ENCODE data around the gene OR8B8. TPM values are rescaled to one million over a fixed set of nuclear protein-coding genes. Genes with fewer than 3 reads are reported as not detected.

Gene OR8B8
- polyA plus RNA-seq, 1 donor from 2014 or later: not detected

GRCh38 chr11:124483422-124483821, 37.9 kb upstream of the OR8B8 start:
- Histone ChIP-seq H3K9ac (ENCODE audit: low read length) (no peak overlapping the region), H3K36me3 (ENCODE audit: insufficient read depth, low read length) (no peaks in the 10 kb centered on the region), H3K27ac (ENCODE audit: low read length) (no peak overlapping the region)

DNA sequence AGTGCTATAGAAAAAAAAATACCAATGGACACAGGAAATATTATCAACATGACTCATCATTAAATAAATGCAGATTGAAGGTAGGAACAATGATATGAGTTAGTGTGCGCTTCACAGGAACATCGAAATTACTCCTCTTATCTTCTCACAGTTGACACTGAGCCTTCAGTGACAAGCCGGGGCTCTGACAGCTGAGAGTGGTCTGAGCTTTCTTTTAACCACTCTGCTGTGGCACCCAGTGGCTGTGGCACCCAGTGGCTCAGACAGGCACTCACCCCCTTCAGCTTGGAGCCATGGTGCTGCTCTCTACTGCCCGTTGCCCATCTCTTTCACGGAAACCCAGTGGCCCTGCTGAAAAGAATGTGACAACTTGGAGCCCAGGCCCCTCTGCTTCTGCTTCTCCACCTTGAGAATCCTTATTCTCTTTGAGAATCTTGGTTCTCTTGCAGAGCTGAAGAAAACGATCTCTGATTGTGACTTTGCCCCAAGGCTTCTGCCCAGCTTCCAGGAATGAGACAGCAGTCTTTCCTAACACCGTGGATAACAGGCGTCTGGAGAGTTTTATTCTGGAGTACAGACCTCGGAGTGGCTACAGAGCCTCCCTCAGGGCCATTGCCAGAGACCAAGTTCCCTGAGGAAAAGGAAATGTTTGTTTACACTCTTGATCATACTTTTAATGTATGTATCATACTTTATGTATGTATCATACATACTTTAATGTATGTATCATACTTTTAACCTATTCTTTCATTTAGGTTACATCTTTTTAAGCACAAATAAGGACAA, 37.1 kb upstream of the OR8B8 start:
- H2AFZ ChIP-seq (ENCODE audit: low read depth, low read length): no peak overlapping the region
- no peaks in the 10 kb centered on the region for H3F3A ChIP-seq (ENCODE audit: insufficient read depth, low read length, poor library complexity, severe bottlenecking)
- H3K79me2 ChIP-seq (replicated peaks; ENCODE audit: insufficient read depth, low read length): no peaks in the 10 kb centered on the region
- no peaks in the 10 kb centered on the region for H3K9me2 ChIP-seq (ENCODE audit: insufficient read depth, low read length)
- no peak overlapping the region for H3K27ac ChIP-seq (ENCODE audit: low read length)
- H3K36me3 ChIP-seq (ENCODE audit: insufficient read depth, low read length): no peaks in the 10 kb centered on the region
- H3K27me3 ChIP-seq (ENCODE audit: insufficient read depth, low read depth, low read length): no peaks in the 10 kb centered on the region
- no peaks in the 10 kb centered on the region for H4K20me1 ChIP-seq (ENCODE audit: insufficient read depth)
- H3K4me2 ChIP-seq (ENCODE audit: low read length): no peak overlapping the region
- no peak overlapping the region for H3K9ac ChIP-seq (ENCODE audit: low read length)
- H3K9me3 ChIP-seq (ENCODE audit: low read length): no peaks in the 10 kb centered on the region
- H3K4me3 ChIP-seq (ENCODE audit: low read length): no peak overlapping the region
- no peak for TF ChIP-seq CTCF (IDR thresholded peaks at IDR 0.05; ENCODE audit: poor library complexity, severe bottlenecking)
- TF ChIP-seq TAF1 (IDR thresholded peaks at IDR 0.05; ENCODE audit: low read depth): no peak
- TF ChIP-seq MXI1 (conservative IDR thresholded peaks at IDR 0.05; ENCODE audit: poor library complexity, severe bottlenecking): no peak
- TF ChIP-seq SMC3 (conservative IDR thresholded peaks at IDR 0.05; ENCODE audit: poor library complexity): no peak
- no peak for TF ChIP-seq EZH2 (IDR thresholded peaks at IDR 0.05; ENCODE audit: borderline replicate concordance, insufficient read depth, low read length, poor library complexity, severe bottlenecking)
- no peak for TF ChIP-seq POLR2AphosphoS5 (IDR thresholded peaks at IDR 0.05)
- no peak for TF ChIP-seq EP300 (conservative IDR thresholded peaks at IDR 0.05; ENCODE audit: poor library complexity, severe bottlenecking)
- TF ChIP-seq RAD21 (conservative IDR thresholded peaks at IDR 0.05): no peak

More at GRCh38 chr11:124483422-124483821, 37.9 kb upstream of the OR8B8 start:
- no peaks in the 10 kb centered on the region for H3K27me3 ChIP-seq (ENCODE audit: insufficient read depth, low read depth, low read length)
- no peak overlapping the region for H3K4me3 ChIP-seq (ENCODE audit: low read length)
- no peaks in the 10 kb centered on the region for H4K20me1 ChIP-seq (ENCODE audit: insufficient read depth)
- no peaks in the 10 kb centered on the region for H3K79me2 ChIP-seq (replicated peaks; ENCODE audit: insufficient read depth, low read length)
- no peaks in the 10 kb centered on the region for H3K9me2 ChIP-seq (ENCODE audit: insufficient read depth, low read length)
- H2AFZ ChIP-seq (ENCODE audit: low read depth, low read length): no peak overlapping the region
- H3F3A ChIP-seq (ENCODE audit: insufficient read depth, low read length, poor library complexity, severe bottlenecking): no peaks in the 10 kb centered on the region
- TF ChIP-seq POLR2AphosphoS5 (IDR thresholded peaks at IDR 0.05): no peak
- TF ChIP-seq TAF1 (IDR thresholded peaks at IDR 0.05; ENCODE audit: low read depth): no peak
- TF ChIP-seq EZH2 (IDR thresholded peaks at IDR 0.05; ENCODE audit: borderline replicate concordance, insufficient read depth, low read length, poor library complexity, severe bottlenecking): no peak
- TF ChIP-seq CTCF (IDR thresholded peaks at IDR 0.05; ENCODE audit: poor library complexity, severe bottlenecking): no peak
- TF ChIP-seq EP300 (conservative IDR thresholded peaks at IDR 0.05; ENCODE audit: poor library complexity, severe bottlenecking): no peak
- no peak for TF ChIP-seq REST (IDR thresholded peaks at IDR 0.05; ENCODE audit: borderline replicate concordance)
- no peak for TF ChIP-seq MXI1 (conservative IDR thresholded peaks at IDR 0.05; ENCODE audit: poor library complexity, severe bottlenecking)
- no peak for TF ChIP-seq RAD21 (conservative IDR thresholded peaks at IDR 0.05)
- TF ChIP-seq SMC3 (conservative IDR thresholded peaks at IDR 0.05; ENCODE audit: poor library complexity): no peak
- no peaks in the 10 kb centered on the region for H3K9me3 ChIP-seq (ENCODE audit: low read length)
- H3K4me2 ChIP-seq (ENCODE audit: low read length): no peak overlapping the region
